Right atrium auricular region (tissue), 2 donors: Measurements from ENCODE around the gene LSM12. TPM values are rescaled to one million over a fixed set of nuclear protein-coding genes. Genes with fewer than 3 reads are reported as not detected.
A peak's percentile ranks its signal among the peaks of the same experiment; 100 is the strongest.

Source experiments
- DNase-seq: peaks from one replicate; pipeline ENCODE4 v3.0.0-alpha.2; 2019; ENCODE audit warnings: low spot score
- H3K27ac ChIP-seq, 2 donors: fragments of 200-600 bp; sonication (generic); 1 replicate in 1 of 2; 2 replicates in 1 of 2; pipeline ENCODE4 v1.5.1; 2016 to 2019
- H3K27me3 ChIP-seq, 2 donors: fragments of 200-600 bp; sonication (generic); one replicate each; pipeline versions ENCODE4 v1.5.1 to v1.6.0; 2017 to 2019
- H3K36me3 ChIP-seq: fragments of 200-600 bp; sonication (generic); one replicate; pipeline ENCODE4 v1.5.1; 2016
- H3K4me1 ChIP-seq, 2 donors: fragments of 200-600 bp; sonication (generic); one replicate each; pipeline versions ENCODE4 v1.5.1 to v1.6.0; 2017 to 2019
- H3K4me3 ChIP-seq, 2 donors: fragments of 200-600 bp; sonication (generic); 1 replicate in 1 of 2; 2 replicates in 1 of 2; pipeline ENCODE4 v1.5.1; 2017 to 2019; ENCODE audit warnings: mild to moderate bottlenecking in 1 of 2, moderate library complexity in 1 of 2
- H3K9me3 ChIP-seq, 2 donors: fragments of 200-600 bp; sonication (generic); one replicate each; pipeline ENCODE4 v1.5.1; 2019
- total RNA-seq, 2 donors: library from RNA; depleted of rRNA; stranded (reverse); fragments of >200 nt; gene quantifications; one replicate each; pipeline ENCODE4 v1.1.0, GENCODE V29; 2016
- TF ChIP-seq, protein P1 (sequence below), 2 donors: fragments of 200-600 bp; sonication (generic); IDR thresholded peaks; one replicate each; pipeline ENCODE4 v1.5.1; 2019; ENCODE audit warnings: antibody characterized with exemption in 2 of 2

LSM12 gene
- total RNA-seq, 2 donors from 2014 or later = 36.8 to 41.3 TPM

DNA sequence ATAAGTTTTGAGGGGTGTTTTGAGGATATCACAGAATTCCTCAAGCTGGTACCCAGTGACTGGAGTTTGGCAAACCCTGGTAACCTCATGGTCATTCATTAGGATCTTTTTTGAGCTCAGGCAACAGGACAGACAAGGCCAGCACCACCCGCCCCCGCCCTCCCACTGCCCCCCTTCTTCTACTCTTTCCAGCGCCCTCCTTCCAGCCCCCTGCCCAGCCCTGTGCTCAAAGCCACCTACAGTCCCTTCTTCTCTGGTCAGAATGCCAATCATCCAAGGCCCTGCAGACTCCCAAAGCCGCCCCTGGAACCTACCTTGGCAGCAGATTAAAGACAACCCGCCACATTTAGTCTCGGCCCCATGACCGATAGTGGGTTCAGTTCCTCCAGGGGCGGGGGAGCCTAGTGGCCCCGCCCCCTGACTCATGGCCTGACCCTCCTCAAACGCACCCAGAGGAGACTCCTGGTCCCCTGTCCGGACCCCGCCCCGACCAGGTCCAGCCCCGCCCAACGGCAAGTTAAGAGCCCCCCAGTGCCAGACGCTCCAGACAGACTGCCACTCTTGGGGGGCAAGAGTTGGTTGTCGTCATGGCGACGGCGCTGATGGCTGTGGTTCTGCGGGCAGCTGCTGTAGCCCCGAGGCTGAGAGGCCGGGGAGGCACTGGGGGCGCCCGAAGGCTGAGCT is 62.3 kb downstream of the LSM12 start, which contains the start of gene NAGS:
Gene NAGS, plus strand, starts transcription at position 546 of the 684 bp plus-strand sequence. Its CDS starts 42 bp downstream, at position 588.
- Histone ChIP-seq H3K27ac (peak within 1 kb of the TSS in 1 of 2 donors; percentile 37), H3K4me1 (peaks cover 0 to 45% of the 10 kb centered on the region in 2 donors), H3K9me3 (no peaks in the 10 kb centered on the region), H3K36me3 (no peaks in the 10 kb centered on the region), H3K4me3 (peak within 1 kb of the TSS; percentile 50 to 67), H3K27me3 (peaks cover 0 to 21% of the 10 kb centered on the region in 2 donors)
- TF ChIP-seq, protein P1, sequence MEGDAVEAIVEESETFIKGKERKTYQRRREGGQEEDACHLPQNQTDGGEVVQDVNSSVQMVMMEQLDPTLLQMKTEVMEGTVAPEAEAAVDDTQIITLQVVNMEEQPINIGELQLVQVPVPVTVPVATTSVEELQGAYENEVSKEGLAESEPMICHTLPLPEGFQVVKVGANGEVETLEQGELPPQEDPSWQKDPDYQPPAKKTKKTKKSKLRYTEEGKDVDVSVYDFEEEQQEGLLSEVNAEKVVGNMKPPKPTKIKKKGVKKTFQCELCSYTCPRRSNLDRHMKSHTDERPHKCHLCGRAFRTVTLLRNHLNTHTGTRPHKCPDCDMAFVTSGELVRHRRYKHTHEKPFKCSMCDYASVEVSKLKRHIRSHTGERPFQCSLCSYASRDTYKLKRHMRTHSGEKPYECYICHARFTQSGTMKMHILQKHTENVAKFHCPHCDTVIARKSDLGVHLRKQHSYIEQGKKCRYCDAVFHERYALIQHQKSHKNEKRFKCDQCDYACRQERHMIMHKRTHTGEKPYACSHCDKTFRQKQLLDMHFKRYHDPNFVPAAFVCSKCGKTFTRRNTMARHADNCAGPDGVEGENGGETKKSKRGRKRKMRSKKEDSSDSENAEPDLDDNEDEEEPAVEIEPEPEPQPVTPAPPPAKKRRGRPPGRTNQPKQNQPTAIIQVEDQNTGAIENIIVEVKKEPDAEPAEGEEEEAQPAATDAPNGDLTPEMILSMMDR (IDR thresholded peaks at IDR 0.05) = no peak
- no peak for DNase-seq

DNA sequence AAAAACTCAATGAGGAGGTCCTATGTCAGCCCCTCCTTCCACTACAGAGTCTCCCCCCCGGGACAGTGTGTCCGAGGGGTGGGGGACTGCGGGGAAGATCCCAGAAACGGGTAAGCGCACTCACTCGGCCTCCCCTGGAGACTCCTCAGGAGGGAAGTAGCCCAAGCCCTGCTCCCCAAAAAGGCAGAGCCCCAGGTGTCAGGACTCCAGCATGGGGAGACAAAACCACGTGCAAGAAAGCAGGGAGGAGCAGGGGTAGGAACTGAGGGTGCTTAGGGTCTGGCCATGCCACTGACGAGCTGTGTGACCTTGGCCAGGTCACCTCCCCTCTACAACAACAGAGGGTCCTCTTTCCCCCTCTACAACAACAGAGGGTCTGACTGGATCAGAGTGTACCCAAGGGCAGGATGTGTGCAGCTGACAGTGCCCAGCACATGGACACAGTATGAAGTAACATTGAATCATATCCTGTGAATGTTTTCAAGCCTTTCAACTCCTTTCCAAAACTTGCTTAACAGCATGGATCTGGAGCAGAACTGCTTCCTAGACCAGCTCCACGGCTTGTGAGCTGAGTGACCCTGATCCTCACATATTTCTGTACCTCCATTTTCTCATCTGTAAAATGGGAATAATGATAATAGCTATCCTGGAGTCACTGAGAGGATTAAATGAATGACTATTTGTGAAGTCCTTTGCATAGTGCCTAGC is 64.2 kb downstream of the LSM12 start:
- H3K27me3 ChIP-seq = peaks cover 0 to 21% of the 10 kb centered on the region in 2 donors
- no peaks in the 10 kb centered on the region for H3K9me3 ChIP-seq
- H3K4me3 ChIP-seq = no peak overlapping the region
- TF ChIP-seq, protein P1 (IDR thresholded peaks at IDR 0.05) = no peak
- H3K36me3 ChIP-seq = no peaks in the 10 kb centered on the region
- H3K4me1 ChIP-seq = peaks cover 0 to 31% of the 10 kb centered on the region in 2 donors
- DNase-seq = no peak
- H3K27ac ChIP-seq = no peak overlapping the region

DNA sequence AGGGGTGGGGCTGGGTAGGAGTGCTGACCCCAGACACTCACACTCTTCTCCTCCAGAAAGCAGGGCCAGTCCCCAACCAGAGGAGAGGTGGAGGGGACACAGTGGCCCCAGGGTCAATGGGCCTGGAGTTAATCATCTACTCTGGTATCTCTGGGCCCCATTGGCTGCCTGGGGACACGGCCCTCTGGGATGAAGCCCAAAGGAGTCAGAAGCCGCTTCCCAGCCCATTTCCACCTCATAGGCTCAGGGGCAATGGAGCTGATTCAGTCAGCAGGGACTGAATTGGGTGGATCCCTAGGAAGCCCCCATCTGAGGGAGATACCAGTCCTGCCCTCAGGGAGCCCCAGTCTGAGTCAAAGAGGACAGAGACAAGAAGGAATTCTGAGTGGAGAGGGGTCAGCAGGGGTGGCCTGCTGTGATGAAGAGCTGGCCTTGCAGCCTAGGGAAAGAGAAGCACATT is 65.0 kb downstream of the LSM12 start:
- peaks cover 0 to 24% of the 10 kb centered on the region in 2 donors for H3K4me1 ChIP-seq
- H3K36me3 ChIP-seq = no peaks in the 10 kb centered on the region
- H3K4me3 ChIP-seq = no peak overlapping the region
- H3K27ac ChIP-seq = no peak overlapping the region
- DNase-seq = no peak
- no peaks in the 10 kb centered on the region for H3K9me3 ChIP-seq
- TF ChIP-seq, protein P1 (IDR thresholded peaks at IDR 0.05) = no peak
- peaks cover 0 to 21% of the 10 kb centered on the region in 2 donors for H3K27me3 ChIP-seq

DNA sequence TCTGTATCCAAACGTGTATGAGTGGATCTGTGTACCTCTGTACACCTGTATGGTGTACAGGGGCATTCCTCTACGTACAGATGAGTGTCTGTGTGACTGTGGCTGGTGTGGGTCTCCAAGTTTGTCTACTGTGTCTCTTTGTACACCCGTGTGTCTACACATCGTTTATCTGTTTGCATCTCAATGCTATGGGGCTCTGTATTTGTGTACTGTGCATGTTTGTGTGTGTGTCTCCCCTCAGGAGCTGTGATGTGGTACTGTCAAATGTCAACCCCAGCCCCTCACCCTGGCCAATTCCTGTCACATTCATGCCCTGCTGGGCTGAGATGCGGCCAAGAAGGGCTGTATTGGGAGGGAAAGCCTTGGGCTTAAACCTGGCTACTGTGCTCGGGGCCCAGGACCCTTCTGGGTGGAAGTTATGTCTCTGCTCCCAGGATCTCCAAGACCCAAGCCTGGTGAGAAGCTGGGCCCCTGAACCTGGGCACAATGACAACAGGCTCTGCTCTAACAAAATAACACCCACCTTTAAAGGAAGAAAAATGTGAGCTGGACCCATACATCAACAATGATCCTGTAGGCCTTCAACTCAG is 65.5 kb downstream of the LSM12 start:
- TF ChIP-seq, protein P1 (IDR thresholded peaks at IDR 0.05) = no peak
- no peak for DNase-seq
- Histone ChIP-seq H3K36me3 (no peaks in the 10 kb centered on the region), H3K9me3 (no peaks in the 10 kb centered on the region), H3K27me3 (peaks cover 3 to 17% of the 10 kb centered on the region in 2 donors), H3K27ac (no peak overlapping the region), H3K4me1 (peaks cover 0 to 19% of the 10 kb centered on the region in 2 donors), H3K4me3 (no peak overlapping the region)

DNA sequence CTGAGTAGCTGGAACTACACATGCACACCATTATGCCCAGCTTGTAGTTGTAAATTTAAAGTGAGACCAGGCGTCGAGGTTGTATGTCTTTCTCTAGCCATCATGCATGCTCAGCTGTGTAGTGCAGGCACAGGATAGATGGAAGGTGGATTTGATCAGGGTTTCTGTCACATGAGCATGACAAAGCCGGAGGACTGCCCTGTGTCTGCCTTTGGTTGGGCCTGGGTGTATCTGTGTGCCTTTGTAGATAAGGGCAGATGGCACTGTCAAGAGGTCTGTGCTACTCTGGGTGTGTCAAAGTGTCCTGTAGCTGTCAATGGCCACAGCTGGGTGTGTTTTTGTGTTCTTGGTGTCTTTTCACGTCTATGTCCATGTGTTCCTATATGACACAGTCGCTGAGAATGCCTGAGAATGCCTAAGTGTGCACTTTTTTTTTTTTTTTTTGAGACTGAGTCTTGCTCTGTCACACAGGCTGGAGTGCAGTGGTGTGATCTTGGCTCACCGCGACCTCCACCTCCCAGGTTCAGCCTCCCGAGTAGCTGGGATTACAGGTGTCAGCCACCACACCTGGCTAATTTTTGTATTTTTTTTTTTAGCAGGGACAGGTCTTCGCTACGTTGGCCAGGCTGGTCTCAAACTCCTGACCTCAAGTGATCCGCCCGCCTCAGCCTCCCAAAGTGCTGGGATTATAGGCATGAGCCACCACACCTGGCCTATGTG is 66.2 kb downstream of the LSM12 start:
- no peaks in the 10 kb centered on the region for H3K9me3 ChIP-seq
- H3K27ac ChIP-seq = no peak overlapping the region
- TF ChIP-seq, protein P1 (IDR thresholded peaks at IDR 0.05) = no peak
- H3K27me3 ChIP-seq = peaks cover 3 to 11% of the 10 kb centered on the region in 2 donors
- H3K36me3 ChIP-seq = no peaks in the 10 kb centered on the region
- no peak for DNase-seq
- H3K4me3 ChIP-seq = no peak overlapping the region
- H3K4me1 ChIP-seq = peaks cover 0 to 12% of the 10 kb centered on the region in 2 donors
